ENCODE measurements around the gene ACOT11.
A peak's percentile ranks its signal among the peaks of the same experiment; 100 is the strongest.
"Not testable (repeated sequence)": the region's sequence is repeated elsewhere in the genome, so short reads cannot be mapped to it uniquely, and the experiment has no call there.

Gene ACOT11

GRCh38 chr1:54536656-54537055, 11.4 kb upstream of the ACOT11 start:
- not testable (repeated sequence) for DNase-seq (ENCODE audit: insufficient read length, low spot score); FAIRE-seq

GRCh38 chr1:54537611-54538010, 10.4 kb upstream of the ACOT11 start:
- DNase-seq (ENCODE audit: insufficient read length, low spot score) (no peak), FAIRE-seq (no peak)

- DNase-seq (ENCODE audit: insufficient read length, low spot score) (no peak), FAIRE-seq (no peak)
These were observed 9.5 kb upstream of the ACOT11 start for GRCh38 chr1:54538538-54538937.

GRCh38 chr1:54540582-54541295, 7.3 kb upstream of the ACOT11 start:
- DNase-seq (ENCODE audit: insufficient read length, low spot score): no peak

GRCh38 chr1:54542120-54542961, 5.7 kb upstream of the ACOT11 start:
- DNase-seq (ENCODE audit: insufficient read length, low spot score): peak; percentile 76

More at GRCh38 chr1:54540582-54541295, 7.3 kb upstream of the ACOT11 start:
- no peak for FAIRE-seq

GRCh38 chr1:54542962-54543539, 5.0 kb upstream of the ACOT11 start:
- no peak for DNase-seq (ENCODE audit: insufficient read length, low spot score)
- FAIRE-seq: no peak

More at GRCh38 chr1:54542120-54542961, 5.7 kb upstream of the ACOT11 start:
- FAIRE-seq: peak; percentile 26

GRCh38 chr1:54543729-54544496, 4.1 kb upstream of the ACOT11 start:
- FAIRE-seq (peak; percentile 40), DNase-seq (ENCODE audit: insufficient read length, low spot score) (peak; percentile 23)

- no peak for DNase-seq (ENCODE audit: insufficient read length, low spot score)
- no peak for FAIRE-seq
These were observed 2.0 kb upstream of the ACOT11 start for GRCh38 chr1:54545916-54546635.

- DNase-seq (ENCODE audit: insufficient read length, low spot score): no peak
- FAIRE-seq: no peak
These were observed 1.2 kb upstream of the ACOT11 start for GRCh38 chr1:54546651-54547401.

- FAIRE-seq (no peak), DNase-seq (ENCODE audit: insufficient read length, low spot score) (no peak)
These were observed 489 bp downstream of the ACOT11 start for GRCh38 chr1:54548389-54549044.

GRCh38 chr1:54549181-54549924, 1.3 kb downstream of the ACOT11 start:
- no peak for FAIRE-seq
- no peak for DNase-seq (ENCODE audit: insufficient read length, low spot score)

- DNase-seq (ENCODE audit: insufficient read length, low spot score) (no peak), FAIRE-seq (no peak)
These were observed 3.9 kb downstream of the ACOT11 start for GRCh38 chr1:54551891-54552290.

GRCh38 chr1:54553602-54554313, 5.7 kb downstream of the ACOT11 start:
- DNase-seq (ENCODE audit: insufficient read length, low spot score) (no peak), FAIRE-seq (no peak)

GRCh38 chr1:54556110-54556509, 8.1 kb downstream of the ACOT11 start:
- FAIRE-seq: no peak
- no peak for DNase-seq (ENCODE audit: insufficient read length, low spot score)

GRCh38 chr1:54557671-54558355, 9.8 kb downstream of the ACOT11 start:
- no peak for DNase-seq (ENCODE audit: insufficient read length, low spot score)
- FAIRE-seq: no peak

GRCh38 chr1:54558434-54559030, 10.5 kb downstream of the ACOT11 start:
- DNase-seq (ENCODE audit: insufficient read length, low spot score) (no peak), FAIRE-seq (no peak)

All from HTR-8/SVneo (cell line).